CD14-positive monocyte (primary cell): ENCODE measurements around the gene ZBTB17. TPM values are rescaled to one million over a fixed set of nuclear protein-coding genes. Genes with fewer than 3 reads are reported as not detected.

Experiments
- DNase-seq, 3 donors: peaks; one replicate each; pipeline ENCODE4 v3.0.0-alpha.2; 2011 to 2022
- H2AFZ ChIP-seq: 2 replicates; pipeline ENCODE4 v1.6.0; 2012; ENCODE audit warnings: mild to moderate bottlenecking, low read depth, low read length, inconsistent platforms; ENCODE audit not compliant: insufficient read depth, poor library complexity, severe bottlenecking
- H3K27ac ChIP-seq, 2 donors: 1 replicate in 1 of 2; 2 replicates in 1 of 2; pipeline ENCODE4 v1.5.1; 2012 to 2013; ENCODE audit warnings: low read length in 2 of 2, control low read depth in 1 of 2, inconsistent platforms in 1 of 2, low read depth in 1 of 2, mild to moderate bottlenecking in 1 of 2
- H3K27me3 ChIP-seq, 2 donors: one replicate each; pipeline versions ENCODE4 v1.6.0 to v1.6.1; 2011 to 2013; ENCODE audit warnings: low read length in 2 of 2; ENCODE audit not compliant: control insufficient read depth in 2 of 2, insufficient read depth in 2 of 2
- H3K36me3 ChIP-seq, 2 donors: replicated peaks in 1 of 2; 1 replicate in 1 of 2; 2 replicates in 1 of 2; pipeline versions ENCODE4 v1.5.1 to v1.6.1; 2012 to 2013; ENCODE audit warnings: low read length in 2 of 2, control low read depth in 1 of 2, inconsistent platforms in 1 of 2, mild to moderate bottlenecking in 1 of 2; ENCODE audit not compliant: insufficient read depth in 2 of 2, control insufficient read depth in 1 of 2
- H3K4me1 ChIP-seq, 2 donors: 1 replicate in 1 of 2; 2 replicates in 1 of 2; pipeline versions ENCODE4 v1.5.1 to v1.6.1; 2012 to 2013; ENCODE audit warnings: low read length in 2 of 2, control low read depth in 1 of 2, inconsistent platforms in 1 of 2, mild to moderate bottlenecking in 1 of 2, moderate library complexity in 1 of 2; ENCODE audit not compliant: insufficient read depth in 2 of 2, control insufficient read depth in 1 of 2
- H3K4me2 ChIP-seq: replicated peaks from 2 replicates; pipeline ENCODE3; 2012; ENCODE audit warnings: low read length, moderate library complexity, mild to moderate bottlenecking; ENCODE audit not compliant: poor library complexity, severe bottlenecking; ENCODE audit errors: extremely low read depth
- H3K4me3 ChIP-seq, 3 experiments: fragments of 200-600 bp in 1 of 3; sonication (generic) in 1 of 3; replicated peaks in 1 of 3; 1 replicate in 2 of 3; 2 replicates in 1 of 3; pipeline ENCODE4 v1.5.1; 2011 to 2013; ENCODE audit warnings: low read length in 3 of 3, mild to moderate bottlenecking in 3 of 3, control low read depth in 2 of 3, low read depth in 2 of 3, inconsistent platforms in 1 of 3, moderate library complexity in 1 of 3
- H3K79me2 ChIP-seq: 2 replicates; pipeline ENCODE4 v1.6.0; 2012; ENCODE audit warnings: mild to moderate bottlenecking, control low read depth, inconsistent platforms, low read length, moderate library complexity; ENCODE audit not compliant: insufficient read depth
- H3K9ac ChIP-seq: 2 replicates; pipeline ENCODE4 v1.6.0; 2017; ENCODE audit warnings: low read length, mild to moderate bottlenecking; ENCODE audit not compliant: insufficient read depth, poor library complexity, severe bottlenecking
- H3K9me3 ChIP-seq, 2 donors: replicated peaks in 1 of 2; 1 replicate in 1 of 2; 2 replicates in 1 of 2; pipeline versions ENCODE4 v1.5.1 to v1.6.1; 2012 to 2013; ENCODE audit warnings: low read length in 2 of 2, control low read depth in 1 of 2; ENCODE audit not compliant: control insufficient read depth in 1 of 2, insufficient read depth in 1 of 2
- H4K20me1 ChIP-seq: 2 replicates; pipeline ENCODE4 v1.6.0; 2012; ENCODE audit warnings: mild to moderate bottlenecking, low read length, control low read depth, moderate library complexity; ENCODE audit not compliant: insufficient read depth
- H3K27ac Mint-ChIP-seq, 7 donors: one replicate each; pipeline ENCODE4 v1.8.0; 2020; ENCODE audit warnings: mild to moderate bottlenecking in 7 of 7, mixed read lengths in 7 of 7, moderate library complexity in 6 of 7, inconsistent platforms in 2 of 7
- H3K27me3 Mint-ChIP-seq, 3 donors: one replicate each; pipeline ENCODE4 v1.8.0; 2021 to 2022; ENCODE audit warnings: low read depth in 3 of 3, mild to moderate bottlenecking in 3 of 3, mixed read lengths in 3 of 3, moderate library complexity in 3 of 3, inconsistent platforms in 1 of 3
- H3K36me3 Mint-ChIP-seq, 2 donors: one replicate each; pipeline ENCODE4 v1.8.0; 2020; ENCODE audit warnings: mixed read lengths in 2 of 2, inconsistent platforms in 1 of 2, mild to moderate bottlenecking in 1 of 2
- H3K4me1 Mint-ChIP-seq: one replicate; pipeline ENCODE4 v1.8.0; 2020; ENCODE audit warnings: mild to moderate bottlenecking, mixed read lengths
- H3K4me3 Mint-ChIP-seq, 2 donors: one replicate each; pipeline ENCODE4 v1.8.0; 2020; ENCODE audit warnings: mild to moderate bottlenecking in 2 of 2, mixed read lengths in 2 of 2, moderate library complexity in 1 of 2
- H3K9me3 Mint-ChIP-seq, 7 donors: one replicate each; pipeline ENCODE4 v1.8.0; 2020 to 2022; ENCODE audit warnings: mixed read lengths in 7 of 7, mild to moderate bottlenecking in 6 of 7, moderate library complexity in 6 of 7, inconsistent platforms in 2 of 7
- CTCF ChIP-seq: fragments of 200-600 bp; IDR thresholded peaks from one replicate; pipeline ENCODE4 v1.8.0; 2022; ENCODE audit warnings: antibody characterized with exemption, mild to moderate bottlenecking
- WGBS: methylation state at CpG from one replicate; pipeline ENCODE4 v1.1.5; 2013; ENCODE audit warnings: missing lambda C conversion rate; ENCODE audit not compliant: insufficient coverage; 5-methylcytosine and 5-hydroxymethylcytosine counted together
- intact Hi-C, 2 donors: fragments of 100-400 bp; cut with micrococcal nuclease; formaldehyde crosslinking; loops; one replicate each; pipeline versions ENCODE4 v1.15.0 to v1.15.1; 2023
- polyA plus RNA-seq, 3 donors: library from polyadenylated mRNA; depleted of rRNA in 1 of 3; unstranded in 2 of 3; stranded (reverse) in 1 of 3; fragments of 300-500 nt in 2 of 3; fragments of >200 nt in 1 of 3; fragmentation: Illumina TruSeq in 2 of 3; gene quantifications; 1 replicate in 2 of 3; 2 replicates in 1 of 3; pipeline ENCODE4 v1.2.3, GENCODE V29; 2012 to 2021

The ZBTB17 gene
- polyA plus RNA-seq, 3 donors: 2.8 to 93.3 (median 7.6) TPM

GRCh38 chr1:15961492-15961891 lies 14.4 kb downstream of the ZBTB17 start:
- Histone ChIP-seq H3K9me3 (no peaks in the 10 kb centered on the region), H3K36me3 (peaks cover 17 to 28% of the 10 kb centered on the region in 2 donors), H3K27me3 (no peaks in the 10 kb centered on the region), H4K20me1 (peaks cover 84% of the 10 kb centered on the region), H3K4me3 (no peak overlapping the region), H3K79me2 (peaks cover 84% of the 10 kb centered on the region), H3K9ac (no peak overlapping the region), H3K4me2 (no peak overlapping the region), H3K27ac (no peak overlapping the region), H2AFZ (no peak overlapping the region), H3K4me1 (peaks cover 28 to 48% of the 10 kb centered on the region in 2 donors)
- Mint-ChIP-seq H3K27me3 (peaks cover 0 to 2% (median 0%) of the 10 kb centered on the region in 3 donors), H3K9me3 (peaks cover 0 to 1% (median 0%) of the 10 kb centered on the region in 7 donors), H3K4me3 (no peak overlapping the region), H3K27ac (peak overlapping the region in 1 of 7 donors; percentile 22), H3K36me3 (peaks cover 40 to 63% of the 10 kb centered on the region in 2 donors), H3K4me1 (peaks cover 42% of the 10 kb centered on the region)
- WGBS: 98% methylated on average over 4 of the region's 11 CpGs
- no peak for DNase-seq
- intact Hi-C loops: no loop called here
- TF ChIP-seq CTCF: no peak

- H3K79me2 ChIP-seq: peaks cover 91% of the 10 kb centered on the region
These were observed 15.1 kb downstream of the ZBTB17 start for GRCh38 chr1:15960808-15961207.

More at GRCh38 chr1:15960808-15961207, 15.1 kb downstream of the ZBTB17 start:
- WGBS: 96% methylated on average over 3 of the region's 5 CpGs
- intact Hi-C loops: no loop called here
- H3K36me3 Mint-ChIP-seq: peaks cover 38 to 63% of the 10 kb centered on the region in 2 donors
- peaks cover 22 to 42% of the 10 kb centered on the region in 2 donors for H3K4me1 ChIP-seq
- peaks cover 0 to 2% (median 0%) of the 10 kb centered on the region in 3 donors for H3K27me3 Mint-ChIP-seq
- no peak for TF ChIP-seq CTCF
- no peak for DNase-seq
- H3K27ac ChIP-seq: no peak overlapping the region
- no peak overlapping the region for H3K4me2 ChIP-seq
- no peaks in the 10 kb centered on the region for H3K27me3 ChIP-seq
- peaks cover 17 to 28% of the 10 kb centered on the region in 2 donors for H3K36me3 ChIP-seq
- H2AFZ ChIP-seq: no peak overlapping the region
- peaks cover 82% of the 10 kb centered on the region for H4K20me1 ChIP-seq
- peak overlapping the region in 1 of 7 donors; percentile 54 for H3K27ac Mint-ChIP-seq
- H3K9me3 Mint-ChIP-seq: peaks cover 0 to 1% (median 0%) of the 10 kb centered on the region in 7 donors
- H3K4me1 Mint-ChIP-seq: peaks cover 38% of the 10 kb centered on the region
- H3K4me3 Mint-ChIP-seq: no peak overlapping the region
- no peak overlapping the region for H3K9ac ChIP-seq
- no peak overlapping the region for H3K4me3 ChIP-seq
- no peaks in the 10 kb centered on the region for H3K9me3 ChIP-seq
